Right cardiac atrium (tissue), 5 donors: ENCODE results near the gene KRT6C. TPM values are rescaled to one million over a fixed set of nuclear protein-coding genes. Genes with fewer than 3 reads are reported as not detected.
"Not testable (repeated sequence)": the region's sequence is repeated elsewhere in the genome, so short reads cannot be mapped to it uniquely, and the experiment has no call there.

Experiments
- ATAC-seq, 2 donors: fragments of 200-7000 bp; cut with Tn5 transposase; one replicate each; pipeline versions ENCODE4 v1.8.0 to v1.9.1; 2020; ENCODE audit warnings: moderate library complexity in 2 of 2, mild to moderate bottlenecking in 1 of 2
- DNase-seq, 3 donors: peaks; one replicate each; pipeline ENCODE4 v3.0.0-alpha.2; 2020
- H3K27ac ChIP-seq: one replicate; pipeline ENCODE4 v1.5.1; 2013; ENCODE audit warnings: mild to moderate bottlenecking, low read length, control low read depth, moderate library complexity
- H3K27me3 ChIP-seq: one replicate; pipeline ENCODE4 v1.6.1; 2013; ENCODE audit not compliant: control insufficient read depth, insufficient read depth
- H3K4me1 ChIP-seq: one replicate; pipeline ENCODE4 v1.6.1; 2013; ENCODE audit warnings: low read length; ENCODE audit not compliant: control insufficient read depth, insufficient read depth
- H3K4me3 ChIP-seq: one replicate; pipeline ENCODE4 v1.5.1; 2013; ENCODE audit warnings: low read length, control low read depth
- H3K9me3 ChIP-seq: one replicate; pipeline ENCODE4 v1.6.1; 2013; ENCODE audit warnings: low read length; ENCODE audit not compliant: control insufficient read depth
- WGBS: extraction: QIAGEN DNeasy Blood & Tissue Kit; methylation state at CpG from one replicate; pipeline ENCODE4 v1.1.7; 2013; 5-methylcytosine and 5-hydroxymethylcytosine counted together
- intact Hi-C, 4 donors: fragments of 100-400 bp; cut with DNase I; formaldehyde crosslinking; loops; one replicate each; pipeline versions ENCODE4 v1.11.0 to v1.14.0; 2022 to 2023
- polyA plus RNA-seq: library from polyadenylated mRNA; stranded (reverse); fragments of 200-250 nt; gene quantifications from one replicate; pipeline ENCODE4 v1.2.3, GENCODE V29; 2013
- total RNA-seq, 4 donors: library from RNA; stranded (reverse); fragmentation: NEBNext Ultra II Directional; extraction: Animal tissue kit (Norgen Biotek cat#: 25700); gene quantifications; one replicate each; pipeline ENCODE4 v1.2.1, GENCODE V29; 2021
- donor health status: healthy with polysubstance abuse.
- donor health status: DM: no; HTN: yes; CAD: no.
- donor health status: DM: no; HTN: no; CAD: no.
- donor health status: DM: no; HTN: yes; CAD: no; lungs with severe emphysema.
- donor health status: DM: yes; HTN: yes; CAD: no.

KRT6C gene
- total and polyA plus RNA-seq, 5 donors, result not detected

- H3K4me1 ChIP-seq, DNase-seq, H3K9me3 ChIP-seq, H3K27ac ChIP-seq, H3K27me3 ChIP-seq, intact Hi-C loops, H3K4me3 ChIP-seq: not testable (repeated sequence)
- peak in 1 of 2 donors; percentile 24 for ATAC-seq
- 78% methylated on average over 15 of the region's 15 CpGs for WGBS
Measured at GRCh38 chr12:52487744-52488443, 14.3 kb upstream of the KRT6C start.

- 35% methylated on average over 1 of the region's 1 CpG for WGBS
- Histone ChIP-seq H3K4me3 (no peak overlapping the region), H3K27me3 (peaks cover 3% of the 10 kb centered on the region), H3K4me1 (no peaks in the 10 kb centered on the region), H3K9me3 (no peaks in the 10 kb centered on the region), H3K27ac (no peak overlapping the region)
- no peak for ATAC-seq
- no peak for DNase-seq
- intact Hi-C loops, result no loop called here
Measured at GRCh38 chr12:52487211-52487610, 13.6 kb upstream of the KRT6C start.

- no peak for DNase-seq
- no peaks in the 10 kb centered on the region for H3K9me3 ChIP-seq
- H3K27ac ChIP-seq, result no peak overlapping the region
- WGBS, result 79% methylated on average over 5 of the region's 5 CpGs
- no peak overlapping the region for H3K4me3 ChIP-seq
- intact Hi-C loops, result no loop called here
- no peak for ATAC-seq
- H3K4me1 ChIP-seq, result no peaks in the 10 kb centered on the region
- peaks cover 3% of the 10 kb centered on the region for H3K27me3 ChIP-seq
Measured at GRCh38 chr12:52486166-52487105, 12.8 kb upstream of the KRT6C start.

DNA sequence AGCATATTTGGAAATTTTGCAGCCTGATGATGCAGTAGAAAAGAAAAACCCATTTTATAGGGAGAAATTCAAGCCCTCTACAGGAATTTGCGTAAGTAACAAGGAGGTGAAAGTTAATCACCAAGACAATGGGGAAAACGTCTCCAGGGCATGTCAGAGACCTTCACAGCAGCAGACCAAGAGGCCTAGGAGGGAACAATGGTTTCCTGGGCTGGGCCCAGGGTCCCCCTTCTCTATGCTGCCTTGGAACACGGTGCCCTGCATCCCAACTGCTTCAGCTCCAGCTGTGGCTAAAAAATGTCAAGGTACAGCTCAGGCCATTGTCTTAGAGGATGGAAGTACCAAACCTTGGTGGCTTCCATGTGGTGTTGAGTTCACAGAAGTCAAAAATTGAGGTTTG lies 6.5 kb upstream of the KRT6C start:
- WGBS, result 59% methylated on average over 3 of the region's 3 CpGs
- ATAC-seq, result no peak
- Histone ChIP-seq H3K27me3 (no peaks in the 10 kb centered on the region), H3K9me3 (peaks cover 1% of the 10 kb centered on the region), H3K27ac (no peak overlapping the region), H3K4me1 (no peaks in the 10 kb centered on the region), H3K4me3 (no peak overlapping the region)
- no peak for DNase-seq
- intact Hi-C loops, result no loop called here

DNA sequence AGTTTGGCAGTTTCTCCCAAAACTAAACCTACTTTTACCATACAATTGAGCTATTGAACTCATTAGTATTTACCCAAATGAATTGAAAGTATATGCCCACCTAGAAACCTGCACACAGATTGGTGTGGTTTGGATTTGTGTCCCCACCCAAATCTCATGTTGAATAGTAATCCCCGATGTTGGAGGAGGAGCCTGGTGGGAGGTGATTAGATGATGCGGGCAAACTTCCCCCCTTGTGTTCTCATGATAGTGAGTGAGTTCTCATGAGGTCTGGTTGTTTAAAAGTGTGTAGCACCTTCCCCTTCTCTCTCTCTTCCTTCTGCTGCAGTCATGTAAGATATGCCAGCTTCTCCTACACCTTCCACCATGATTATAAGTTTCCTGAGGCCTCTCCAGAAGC lies 4.0 kb upstream of the KRT6C start:
- intact Hi-C loops, result no loop called here
- Histone ChIP-seq H3K4me1 (no peaks in the 10 kb centered on the region), H3K27ac (no peak overlapping the region), H3K9me3 (peaks cover 1% of the 10 kb centered on the region), H3K4me3 (no peak overlapping the region), H3K27me3 (no peaks in the 10 kb centered on the region)
- DNase-seq (no peak), ATAC-seq (no peak)
- WGBS, result 70% methylated on average over 2 of the region's 2 CpGs

DNA sequence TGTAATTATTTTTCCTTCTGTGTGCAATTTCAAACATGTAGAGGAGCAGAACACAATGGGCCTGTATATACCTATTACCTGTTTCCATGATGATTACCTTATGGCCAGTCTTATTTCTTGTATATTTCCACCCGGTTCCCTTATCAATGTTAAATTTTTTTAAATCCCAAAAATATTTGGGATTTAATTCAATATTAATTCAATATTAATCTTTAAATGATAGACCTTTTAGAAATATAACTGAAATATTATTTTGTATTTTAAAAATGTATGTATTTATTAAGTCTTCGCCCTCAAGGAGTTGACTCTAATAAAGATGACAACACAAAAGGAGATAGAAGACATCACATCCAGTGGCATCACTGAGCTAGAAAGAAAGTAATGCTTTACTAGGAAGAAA lies 607 bp upstream of the KRT6C start:
- Histone ChIP-seq H3K4me3 (no peak overlapping the region), H3K4me1 (no peaks in the 10 kb centered on the region), H3K27me3 (no peaks in the 10 kb centered on the region), H3K27ac (no peak overlapping the region), H3K9me3 (no peaks in the 10 kb centered on the region)
- DNase-seq (no peak), ATAC-seq (no peak)
- intact Hi-C loops, result no loop called here
- 86% methylated on average over 2 of the region's 2 CpGs for WGBS

DNA sequence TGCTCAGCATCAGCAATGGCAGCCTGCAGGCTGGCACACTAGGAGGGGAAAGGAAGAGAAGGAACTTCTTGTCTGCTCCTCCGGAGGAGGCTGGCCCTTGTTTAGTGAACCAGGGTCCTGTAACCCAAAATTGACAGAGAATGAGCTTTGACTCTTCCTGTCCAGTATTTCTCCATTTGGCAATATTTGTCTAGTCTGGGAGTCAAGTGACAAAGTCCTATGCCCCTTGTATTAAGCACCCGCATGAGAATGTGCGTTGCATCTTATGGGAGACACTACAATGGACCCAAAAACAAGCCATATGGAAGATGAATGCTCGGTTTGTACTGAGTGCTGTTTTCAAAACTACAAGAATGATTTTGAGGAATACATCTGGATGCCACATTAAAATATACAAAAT lies 3.8 kb downstream of the KRT6C start:
- no peaks in the 10 kb centered on the region for H3K9me3 ChIP-seq
- intact Hi-C loops, result no loop called here
- WGBS, result 79% methylated on average over 4 of the region's 4 CpGs

DNA sequence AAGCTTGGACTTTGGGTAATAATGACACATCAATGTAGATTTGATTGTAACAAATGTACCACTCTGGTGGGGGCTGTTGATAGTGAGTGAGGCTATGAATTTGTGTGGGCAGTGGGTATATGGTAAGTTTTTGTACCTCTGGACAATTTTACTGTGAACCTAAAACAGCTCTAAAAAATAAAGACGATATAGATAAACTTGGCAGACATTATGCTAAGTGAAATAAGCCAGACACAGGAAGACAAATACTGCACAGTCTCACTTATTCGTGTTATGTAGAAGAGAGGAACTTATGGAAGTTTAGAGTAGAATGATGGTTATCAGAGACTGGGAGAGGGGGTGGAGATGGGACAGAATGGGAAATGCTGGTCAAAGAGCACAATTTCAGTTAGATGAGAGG lies 8.7 kb downstream of the KRT6C start:
- intact Hi-C loops, result no loop called here
- Histone ChIP-seq H3K9me3 (no peaks in the 10 kb centered on the region), H3K4me1 (no peaks in the 10 kb centered on the region), H3K4me3 (no peak overlapping the region), H3K27me3 (no peaks in the 10 kb centered on the region), H3K27ac (no peak overlapping the region)
- DNase-seq (no peak), ATAC-seq (no peak)
- WGBS, result 27% methylated on average over 2 of the region's 2 CpGs

More for the DNA sequence above, 3.8 kb downstream of the KRT6C start:
- ATAC-seq, result no peak
- H3K4me3 ChIP-seq, result no peak overlapping the region
- H3K27me3 ChIP-seq, result no peaks in the 10 kb centered on the region
- H3K27ac ChIP-seq, result no peak overlapping the region
- DNase-seq, result no peak
- H3K4me1 ChIP-seq, result no peaks in the 10 kb centered on the region

GRCh38 chr12:52461693-52462092 lies 11.9 kb downstream of the KRT6C start:
- intact Hi-C loops, result no loop called here
- H3K4me1 ChIP-seq, result no peaks in the 10 kb centered on the region
- peak in 1 of 3 donors; percentile 53 for DNase-seq
- no peaks in the 10 kb centered on the region for H3K27me3 ChIP-seq
- ATAC-seq, result no peak
- 54% methylated on average over 5 of the region's 5 CpGs for WGBS
- no peak overlapping the region for H3K4me3 ChIP-seq
- H3K9me3 ChIP-seq, result no peaks in the 10 kb centered on the region
- no peak overlapping the region for H3K27ac ChIP-seq

DNA sequence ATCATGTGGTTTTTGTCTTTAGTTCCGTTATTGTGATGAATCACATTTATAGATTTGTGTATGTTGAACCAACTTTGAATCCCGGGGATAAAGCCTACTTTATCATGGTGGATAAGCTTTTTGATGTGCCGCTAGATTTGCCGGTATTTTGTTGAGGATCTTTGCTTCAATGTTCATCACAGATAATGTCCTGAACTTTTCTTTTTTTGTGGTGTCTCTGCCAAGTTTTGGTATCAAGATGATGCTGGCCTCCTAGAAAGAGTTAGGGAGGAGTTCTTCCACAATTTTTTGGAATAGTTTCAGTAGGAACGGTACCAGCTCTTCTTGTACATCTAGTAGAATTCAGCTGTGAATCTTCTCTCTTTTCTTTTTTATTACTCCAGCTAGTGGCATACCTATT lies 14.7 kb downstream of the KRT6C start:
- H3K27ac ChIP-seq, result no peak overlapping the region
- ATAC-seq (no peak), DNase-seq (no peak)
- no peaks in the 10 kb centered on the region for H3K4me1 ChIP-seq
- no peak overlapping the region for H3K4me3 ChIP-seq
- WGBS, result 84% methylated on average over 5 of the region's 5 CpGs
- H3K27me3 ChIP-seq, result no peaks in the 10 kb centered on the region
- H3K9me3 ChIP-seq, result no peaks in the 10 kb centered on the region
- intact Hi-C loops, result no loop called here

DNA sequence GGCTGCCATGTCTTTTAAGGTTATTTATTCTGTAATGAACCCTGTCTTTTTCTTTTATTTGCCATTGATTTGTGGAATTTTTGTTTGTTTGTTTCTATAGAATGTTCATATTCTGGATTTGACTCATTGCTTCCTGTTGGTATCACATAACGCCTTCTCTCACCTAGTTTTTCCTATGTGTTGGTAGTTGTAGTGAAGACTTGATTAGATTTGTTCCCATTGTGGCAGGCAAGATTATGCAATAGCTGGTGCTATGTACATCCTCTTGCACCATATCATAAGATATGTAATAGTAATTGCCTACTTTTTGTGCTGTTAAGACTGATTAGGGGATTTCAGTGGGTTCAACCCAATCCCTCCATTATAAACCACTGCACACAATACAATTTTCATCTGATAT lies 17.8 kb downstream of the KRT6C start:
- no peak for ATAC-seq
- H3K27me3 ChIP-seq, result no peaks in the 10 kb centered on the region
- no peak for DNase-seq
- no peaks in the 10 kb centered on the region for H3K4me1 ChIP-seq
- WGBS, result 59% methylated on average over 1 of the region's 1 CpG
- no peak overlapping the region for H3K4me3 ChIP-seq
- intact Hi-C loops, result no loop called here
- no peaks in the 10 kb centered on the region for H3K9me3 ChIP-seq
- H3K27ac ChIP-seq, result no peak overlapping the region
